ENCODE data around the gene GNG8.

Gene GNG8

GRCh38 chr19:46620716-46621115 is 15.3 kb downstream of the GNG8 start:
- no peaks in the 10 kb centered on the region for H3K9me3 ChIP-seq (ENCODE audit: control extremely low read depth in 1 of 5, control insufficient read depth in 4 of 5, insufficient read depth in 2 of 5, low read depth in 1 of 5, low read length in 4 of 5)
- H3K27ac ChIP-seq (ENCODE audit: insufficient read depth in 1 of 2, low read depth in 1 of 2, low read length in 2 of 2, poor library complexity in 1 of 2, severe bottlenecking in 2 of 2): no peak overlapping the region
- no peak overlapping the region for H3K4me3 ChIP-seq (ENCODE audit: control insufficient read depth in 1 of 7, extremely low read depth in 1 of 7, insufficient read depth in 4 of 7, low read depth in 2 of 7, low read length in 6 of 7)
- H3K27me3 ChIP-seq (replicated peaks in 2 of 5; ENCODE audit: control insufficient read depth in 4 of 5, insufficient read depth in 5 of 5, low read length in 4 of 5): no peaks in the 10 kb centered on the region
- peaks cover 3 to 85% (median 74%) of the 10 kb centered on the region in 4 experiments for H3K4me1 ChIP-seq (ENCODE audit: control extremely low read depth in 1 of 4, control insufficient read depth in 4 of 4, insufficient read depth in 4 of 4, low read length in 3 of 4)
- ChIA-PET POLR2A (no interaction called here), CTCF (interaction anchor here (1.7 to 13.9 kb wide), 4 partner anchors 8 to 41 kb away, joined by 7 to 172 read pairs (median 10); partner anchors contain the start of genes DACT3 and PTGIR)
- no peak for DNase-seq
- no peaks in the 10 kb centered on the region for H3K36me3 ChIP-seq (ENCODE audit: control insufficient read depth in 4 of 4, insufficient read depth in 4 of 4, low read length in 3 of 4)
- 85% methylated on average over 2 of the region's 6 CpGs for WGBS (ENCODE audit: insufficient coverage)

- no peak overlapping the region for H3K27ac ChIP-seq (ENCODE audit: insufficient read depth in 1 of 2, low read depth in 1 of 2, low read length in 2 of 2, poor library complexity in 1 of 2, severe bottlenecking in 2 of 2)
- ChIA-PET CTCF (interaction anchor here (1.1 to 13.9 kb wide), 6 partner anchors 8 to 53 kb away, joined by 3 to 172 read pairs (median 7); partner anchors contain the start of genes DACT3 and PTGIR), POLR2A (interaction anchor here (1.2 kb wide), 1 partner anchor 9 kb away, joined by 3 read pairs; no protein-coding TSS in a partner anchor)
- H3K27me3 ChIP-seq (replicated peaks in 2 of 5; ENCODE audit: control insufficient read depth in 4 of 5, insufficient read depth in 5 of 5, low read length in 4 of 5): no peaks in the 10 kb centered on the region
- H3K9me3 ChIP-seq (ENCODE audit: control extremely low read depth in 1 of 5, control insufficient read depth in 4 of 5, insufficient read depth in 2 of 5, low read depth in 1 of 5, low read length in 4 of 5): no peaks in the 10 kb centered on the region
- H3K4me3 ChIP-seq (ENCODE audit: control insufficient read depth in 1 of 7, extremely low read depth in 1 of 7, insufficient read depth in 4 of 7, low read depth in 2 of 7, low read length in 6 of 7): no peak overlapping the region
- peaks cover 3 to 83% (median 70%) of the 10 kb centered on the region in 4 experiments for H3K4me1 ChIP-seq (ENCODE audit: control extremely low read depth in 1 of 4, control insufficient read depth in 4 of 4, insufficient read depth in 4 of 4, low read length in 3 of 4)
- 85% methylated on average over 3 of the region's 3 CpGs for WGBS (ENCODE audit: insufficient coverage)
- no peaks in the 10 kb centered on the region for H3K36me3 ChIP-seq (ENCODE audit: control insufficient read depth in 4 of 4, insufficient read depth in 4 of 4, low read length in 3 of 4)
- DNase-seq: no peak
Measured at GRCh38 chr19:46620267-46620666, 15.7 kb downstream of the GNG8 start.

GRCh38 chr19:46618670-46619231 is 17.3 kb downstream of the GNG8 start:
- Histone ChIP-seq H3K4me1 (ENCODE audit: control extremely low read depth in 1 of 4, control insufficient read depth in 4 of 4, insufficient read depth in 4 of 4, low read length in 3 of 4) (peaks cover 3 to 71% (median 57%) of the 10 kb centered on the region in 4 experiments), H3K27me3 (replicated peaks in 2 of 5; ENCODE audit: control insufficient read depth in 4 of 5, insufficient read depth in 5 of 5, low read length in 4 of 5) (no peaks in the 10 kb centered on the region), H3K9me3 (ENCODE audit: control extremely low read depth in 1 of 5, control insufficient read depth in 4 of 5, insufficient read depth in 2 of 5, low read depth in 1 of 5, low read length in 4 of 5) (no peaks in the 10 kb centered on the region), H3K27ac (ENCODE audit: insufficient read depth in 1 of 2, low read depth in 1 of 2, low read length in 2 of 2, poor library complexity in 1 of 2, severe bottlenecking in 2 of 2) (no peak overlapping the region), H3K4me3 (ENCODE audit: control insufficient read depth in 1 of 7, extremely low read depth in 1 of 7, insufficient read depth in 4 of 7, low read depth in 2 of 7, low read length in 6 of 7) (no peak overlapping the region), H3K36me3 (ENCODE audit: control insufficient read depth in 4 of 4, insufficient read depth in 4 of 4, low read length in 3 of 4) (no peaks in the 10 kb centered on the region)
- peak in 2 of 3 donors; percentile 57 to 64 for DNase-seq
- POLR2A ChIA-PET: no interaction called here
- 40% methylated on average over 4 of the region's 9 CpGs for WGBS (ENCODE audit: insufficient coverage)
- CTCF ChIA-PET: interaction anchor here (1.2 to 13.9 kb wide), 6 partner anchors 10 to 89 kb away, joined by 3 to 172 read pairs (median 7); partner anchors contain the start of genes DACT3 and PTGIR

GRCh38 chr19:46617601-46618000 is 18.4 kb downstream of the GNG8 start:
- Histone ChIP-seq H3K4me3 (ENCODE audit: control insufficient read depth in 1 of 7, extremely low read depth in 1 of 7, insufficient read depth in 4 of 7, low read depth in 2 of 7, low read length in 6 of 7) (no peak overlapping the region), H3K9me3 (ENCODE audit: control extremely low read depth in 1 of 5, control insufficient read depth in 4 of 5, insufficient read depth in 2 of 5, low read depth in 1 of 5, low read length in 4 of 5) (no peaks in the 10 kb centered on the region), H3K36me3 (ENCODE audit: control insufficient read depth in 4 of 4, insufficient read depth in 4 of 4, low read length in 3 of 4) (no peaks in the 10 kb centered on the region), H3K4me1 (ENCODE audit: control extremely low read depth in 1 of 4, control insufficient read depth in 4 of 4, insufficient read depth in 4 of 4, low read length in 3 of 4) (peaks cover 3 to 65% (median 54%) of the 10 kb centered on the region in 4 experiments), H3K27me3 (replicated peaks in 2 of 5; ENCODE audit: control insufficient read depth in 4 of 5, insufficient read depth in 5 of 5, low read length in 4 of 5) (no peaks in the 10 kb centered on the region), H3K27ac (ENCODE audit: insufficient read depth in 1 of 2, low read depth in 1 of 2, low read length in 2 of 2, poor library complexity in 1 of 2, severe bottlenecking in 2 of 2) (no peak overlapping the region)
- CTCF ChIA-PET: interaction anchor here (1.1 to 13.9 kb wide), 10 partner anchors 9 to 112 kb away, joined by 3 to 172 read pairs (median 4); partner anchors contain the start of genes CALM3, DACT3 and PTGIR
- POLR2A ChIA-PET: interaction anchor here (0.7 to 1.1 kb wide), 2 partner anchors 43 to 44 kb away, joined by 4 read pairs; partner anchors contain the start of gene DACT3
- WGBS (ENCODE audit: insufficient coverage): 83% methylated on average over 1 of the region's 6 CpGs
- peak in 1 of 3 donors; percentile 37 for DNase-seq

GRCh38 chr19:46616631-46617322 is 19.2 kb downstream of the GNG8 start:
- ChIA-PET POLR2A (interaction anchor here (1.1 kb wide), 1 partner anchor 45 kb away, joined by 4 read pairs; the partner anchor contains the start of gene DACT3), CTCF (interaction anchor here (0.8 to 13.9 kb wide), 12 partner anchors 8 to 113 kb away, joined by 3 to 172 read pairs (median 4); partner anchors contain the start of genes CALM3, DACT3 and PTGIR)
- peak overlapping the region in 5 of 7 experiments; percentile 13 to 57 (median 38) for H3K4me3 ChIP-seq (ENCODE audit: control insufficient read depth in 1 of 7, extremely low read depth in 1 of 7, insufficient read depth in 4 of 7, low read depth in 2 of 7, low read length in 6 of 7)
- H3K4me1 ChIP-seq (ENCODE audit: control extremely low read depth in 1 of 4, control insufficient read depth in 4 of 4, insufficient read depth in 4 of 4, low read length in 3 of 4): peaks cover 3 to 65% (median 58%) of the 10 kb centered on the region in 4 experiments
- peak; percentile 83 to 89 (median 87) for DNase-seq
- H3K27ac ChIP-seq (ENCODE audit: insufficient read depth in 1 of 2, low read depth in 1 of 2, low read length in 2 of 2, poor library complexity in 1 of 2, severe bottlenecking in 2 of 2): no peak overlapping the region
- H3K27me3 ChIP-seq (replicated peaks in 2 of 5; ENCODE audit: control insufficient read depth in 4 of 5, insufficient read depth in 5 of 5, low read length in 4 of 5): no peaks in the 10 kb centered on the region
- H3K36me3 ChIP-seq (ENCODE audit: control insufficient read depth in 4 of 4, insufficient read depth in 4 of 4, low read length in 3 of 4): no peaks in the 10 kb centered on the region
- H3K9me3 ChIP-seq (ENCODE audit: control extremely low read depth in 1 of 5, control insufficient read depth in 4 of 5, insufficient read depth in 2 of 5, low read depth in 1 of 5, low read length in 4 of 5): no peaks in the 10 kb centered on the region
- WGBS (ENCODE audit: insufficient coverage): 3% methylated on average over 16 of the region's 17 CpGs

GRCh38 chr19:46615966-46616365 is 20.0 kb downstream of the GNG8 start:
- Histone ChIP-seq H3K27ac (ENCODE audit: insufficient read depth in 1 of 2, low read depth in 1 of 2, low read length in 2 of 2, poor library complexity in 1 of 2, severe bottlenecking in 2 of 2) (no peak overlapping the region), H3K9me3 (ENCODE audit: control extremely low read depth in 1 of 5, control insufficient read depth in 4 of 5, insufficient read depth in 2 of 5, low read depth in 1 of 5, low read length in 4 of 5) (no peaks in the 10 kb centered on the region), H3K4me3 (ENCODE audit: control insufficient read depth in 1 of 7, extremely low read depth in 1 of 7, insufficient read depth in 4 of 7, low read depth in 2 of 7, low read length in 6 of 7) (no peak overlapping the region), H3K36me3 (ENCODE audit: control insufficient read depth in 4 of 4, insufficient read depth in 4 of 4, low read length in 3 of 4) (peaks cover 0 to 2% (median 0%) of the 10 kb centered on the region in 4 experiments), H3K4me1 (ENCODE audit: control extremely low read depth in 1 of 4, control insufficient read depth in 4 of 4, insufficient read depth in 4 of 4, low read length in 3 of 4) (peaks cover 3 to 65% (median 59%) of the 10 kb centered on the region in 4 experiments), H3K27me3 (replicated peaks in 2 of 5; ENCODE audit: control insufficient read depth in 4 of 5, insufficient read depth in 5 of 5, low read length in 4 of 5) (no peaks in the 10 kb centered on the region)
- WGBS (ENCODE audit: insufficient coverage): 89% methylated on average over 6 of the region's 10 CpGs
- no peak for DNase-seq
- CTCF ChIA-PET: interaction anchor here (1.0 to 13.9 kb wide), 8 partner anchors 10 to 107 kb away, joined by 3 to 172 read pairs (median 9); partner anchors contain the start of genes CALM3, DACT3 and PTGIR
- POLR2A ChIA-PET: interaction anchor here (0.7 kb wide), 1 partner anchor 12 kb away, joined by 3 read pairs; no protein-coding TSS in a partner anchor
